MG63 (cell line): ENCODE data around the gene KLF7. TPM values are rescaled to one million over a fixed set of nuclear protein-coding genes. Genes with fewer than 3 reads are reported as not detected.

Source experiments
- DNase-seq: peaks from one replicate; pipeline ENCODE4 v3.0.0-alpha.2; 2020
- H3K27me3 ChIP-seq: fragments of 250-450 bp; sonication (Bioruptor Pico); 2 replicates; pipeline ENCODE4 v1.5.1; 2020; ENCODE audit warnings: mild to moderate bottlenecking, moderate library complexity
- H3K36me3 ChIP-seq: fragments of 250-450 bp; sonication (Bioruptor Pico); 2 replicates; pipeline ENCODE4 v1.5.1; 2020; ENCODE audit warnings: mild to moderate bottlenecking, moderate library complexity
- H3K4me3 ChIP-seq: fragments of 250-450 bp; sonication (Bioruptor Pico); 2 replicates; pipeline ENCODE4 v1.5.1; 2020; ENCODE audit warnings: mild to moderate bottlenecking, moderate library complexity
- H3K9me3 ChIP-seq: fragments of 250-450 bp; sonication (Bioruptor Pico); 2 replicates; pipeline ENCODE4 v1.5.1; 2020; ENCODE audit warnings: mild to moderate bottlenecking, moderate library complexity
- total RNA-seq: library from RNA; depleted of rRNA; stranded (reverse); fragments of >200 nt; shearing (Covaris generic); gene quantifications from 2 replicates; pipeline ENCODE4 v1.2.3, GENCODE V29; 2014; ENCODE audit warnings: low replicate concordance

Gene KLF7
- total RNA-seq, 1 experiment from 2014 or later = 7.2 TPM

DNA sequence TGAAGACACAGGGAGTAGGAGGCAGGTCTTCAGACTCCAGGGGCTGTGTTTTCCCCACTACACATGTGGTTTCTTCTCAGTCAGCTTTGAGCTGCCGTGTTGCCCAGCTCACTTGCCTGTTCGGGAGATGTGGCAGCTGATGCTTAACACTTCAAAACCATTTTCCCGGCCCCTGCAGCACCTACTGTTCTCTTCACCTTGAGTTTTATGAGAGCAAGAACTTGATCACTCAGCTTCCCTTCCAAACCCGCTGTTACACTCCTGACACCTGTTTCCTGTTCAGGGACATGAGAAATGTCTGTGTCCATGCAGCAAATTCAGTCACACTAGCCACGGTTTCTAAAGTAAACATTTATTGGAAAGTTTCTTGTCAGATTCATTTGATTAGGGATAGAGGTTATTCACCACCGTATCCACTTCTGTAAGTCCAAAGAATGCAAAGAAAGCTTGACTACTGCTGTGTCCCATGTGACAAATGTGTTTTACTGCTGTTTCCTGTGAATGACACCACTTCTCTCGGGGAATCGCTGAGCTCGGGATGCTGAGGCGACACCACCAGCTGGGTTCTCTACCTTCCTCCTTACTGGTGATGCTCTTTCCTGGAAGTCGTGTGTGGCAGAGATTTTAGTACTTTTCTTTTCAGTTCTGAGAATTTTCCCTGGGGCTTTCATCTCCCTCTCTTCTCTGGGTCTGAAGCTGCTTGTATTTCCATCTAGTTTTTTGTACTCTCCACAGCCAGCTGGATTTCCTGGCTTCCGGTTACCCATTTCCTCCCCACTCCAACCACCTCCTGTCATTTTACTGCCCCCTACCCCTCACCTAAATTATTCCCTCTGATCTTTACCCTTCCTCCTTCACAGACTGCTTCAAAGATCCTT is 91.7 kb downstream of the KLF7 start:
- Histone ChIP-seq H3K36me3 (no peaks in the 10 kb centered on the region; the same call in 1 of the 2 replicates), H3K4me3 (no peak overlapping the region), H3K27me3 (no peaks in the 10 kb centered on the region), H3K9me3 (no peaks in the 10 kb centered on the region)
- no peak for DNase-seq

DNA sequence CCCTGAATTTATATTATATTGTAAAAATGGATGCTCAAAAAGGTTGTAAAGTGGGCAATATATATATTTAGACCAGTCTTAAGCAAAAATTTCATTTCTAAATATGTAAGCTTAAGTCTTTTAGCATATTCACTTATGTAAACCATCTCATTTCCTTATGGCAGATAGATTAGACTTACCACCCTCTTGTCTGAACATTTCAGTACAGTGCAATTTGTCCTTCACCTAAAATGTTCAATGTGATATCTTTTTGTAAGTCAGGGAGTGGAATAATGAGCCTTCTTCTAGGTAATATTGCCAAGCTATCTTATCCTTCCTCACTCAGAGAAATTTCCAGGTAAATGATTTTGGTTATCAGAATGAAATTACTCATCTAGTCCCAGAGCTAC is 92.3 kb downstream of the KLF7 start:
- Histone ChIP-seq H3K9me3 (no peaks in the 10 kb centered on the region), H3K36me3 (no peaks in the 10 kb centered on the region), H3K27me3 (no peaks in the 10 kb centered on the region), H3K4me3 (no peak overlapping the region)
- no peak for DNase-seq

DNA sequence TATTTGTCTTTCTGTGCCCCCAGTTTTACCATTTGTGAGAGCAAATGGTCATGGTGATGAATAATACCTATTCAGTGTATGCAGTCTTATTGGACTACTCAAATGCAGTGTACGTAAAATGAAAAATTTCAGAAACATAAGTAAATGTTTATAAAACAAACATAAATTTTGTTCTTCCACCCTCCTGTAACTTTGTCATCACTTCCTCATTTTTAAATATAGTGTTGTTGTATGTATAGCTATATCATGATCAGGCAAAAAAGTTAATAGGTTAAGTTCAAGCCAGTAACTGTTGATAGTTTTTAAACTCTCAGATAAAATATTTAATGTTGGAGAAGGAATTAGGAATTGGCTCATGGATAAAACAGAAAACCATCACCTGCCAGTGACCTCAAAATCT is 93.2 kb downstream of the KLF7 start:
- no peaks in the 10 kb centered on the region for H3K36me3 ChIP-seq
- DNase-seq = no peak
- no peaks in the 10 kb centered on the region for H3K27me3 ChIP-seq
- H3K4me3 ChIP-seq = no peak overlapping the region
- no peaks in the 10 kb centered on the region for H3K9me3 ChIP-seq

DNA sequence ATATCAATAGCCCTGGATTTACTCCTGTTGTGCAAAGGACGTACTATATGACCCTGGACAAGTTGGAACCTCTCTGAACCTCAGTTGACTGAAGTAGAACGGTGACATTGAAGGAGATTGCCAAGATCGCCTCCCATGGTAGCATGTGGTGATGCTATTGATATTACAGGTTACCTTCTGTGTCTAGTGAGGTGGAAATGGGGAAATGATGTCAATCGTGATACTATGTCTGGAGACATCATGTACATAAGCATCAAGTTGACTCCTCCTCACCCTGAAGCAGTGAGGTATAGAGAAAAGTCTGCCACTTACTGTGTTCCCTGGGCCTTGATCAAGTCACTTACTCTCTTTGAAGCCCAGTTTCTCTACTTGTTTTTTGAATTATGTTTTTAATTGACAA is 93.9 kb downstream of the KLF7 start:
- DNase-seq = no peak
- Histone ChIP-seq H3K9me3 (no peaks in the 10 kb centered on the region), H3K4me3 (no peak overlapping the region), H3K27me3 (no peaks in the 10 kb centered on the region), H3K36me3 (no peaks in the 10 kb centered on the region)

DNA sequence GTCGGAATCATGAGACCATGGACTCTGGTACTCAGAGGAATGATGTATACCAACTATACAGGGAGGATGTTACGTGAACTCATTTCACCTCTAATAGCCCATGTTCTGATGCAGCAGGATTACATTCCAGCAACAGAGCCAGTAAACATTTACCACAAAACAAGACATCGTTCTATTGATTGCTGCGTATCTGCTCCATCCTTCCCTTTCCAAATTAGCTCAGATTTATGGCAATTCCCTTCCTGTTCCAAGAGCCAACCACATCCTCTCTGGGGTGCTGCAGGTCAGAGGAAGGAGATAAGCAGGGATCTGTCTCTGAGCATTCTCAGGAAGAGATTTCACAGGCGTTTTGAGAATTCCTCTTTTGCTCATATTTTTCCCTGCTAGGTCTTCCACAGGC is 98.3 kb downstream of the KLF7 start:
- Histone ChIP-seq H3K27me3 (no peaks in the 10 kb centered on the region), H3K4me3 (no peak overlapping the region), H3K36me3 (no peaks in the 10 kb centered on the region), H3K9me3 (no peaks in the 10 kb centered on the region)
- DNase-seq = no peak

DNA sequence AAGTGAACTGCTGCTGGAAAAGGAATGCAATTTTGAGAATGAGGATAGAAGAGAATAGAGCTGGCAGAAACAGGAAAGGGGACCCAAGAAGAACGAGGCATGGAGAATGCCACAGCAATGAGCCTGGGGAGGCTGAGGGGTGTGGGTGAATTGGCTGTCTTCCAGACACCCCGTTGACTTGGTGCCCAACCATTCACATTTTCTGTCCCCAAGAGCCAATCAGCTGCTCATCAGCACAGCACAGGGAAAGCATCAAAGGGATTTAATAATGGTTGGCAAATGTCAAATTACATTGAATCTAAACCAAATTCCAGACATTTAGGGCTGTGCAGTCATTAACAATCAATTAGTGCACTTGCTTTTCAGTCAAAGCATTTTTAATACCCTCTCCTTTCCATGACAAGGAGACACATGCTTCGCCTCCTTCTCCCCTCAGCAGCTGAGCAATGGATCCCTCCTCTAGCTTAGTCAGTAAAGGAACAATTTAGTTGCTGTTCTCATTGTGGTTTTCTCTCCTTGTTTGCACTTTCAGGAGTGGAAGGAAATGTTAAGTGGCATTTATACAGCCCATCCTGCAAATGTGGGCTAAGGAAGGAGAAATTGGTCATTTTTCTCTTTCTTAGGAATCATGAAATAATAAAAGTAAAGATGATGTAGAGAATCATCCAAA is 98.8 kb downstream of the KLF7 start:
- H3K36me3 ChIP-seq = no peaks in the 10 kb centered on the region
- no peaks in the 10 kb centered on the region for H3K9me3 ChIP-seq
- no peaks in the 10 kb centered on the region for H3K27me3 ChIP-seq
- no peak overlapping the region for H3K4me3 ChIP-seq
- no peak for DNase-seq

DNA sequence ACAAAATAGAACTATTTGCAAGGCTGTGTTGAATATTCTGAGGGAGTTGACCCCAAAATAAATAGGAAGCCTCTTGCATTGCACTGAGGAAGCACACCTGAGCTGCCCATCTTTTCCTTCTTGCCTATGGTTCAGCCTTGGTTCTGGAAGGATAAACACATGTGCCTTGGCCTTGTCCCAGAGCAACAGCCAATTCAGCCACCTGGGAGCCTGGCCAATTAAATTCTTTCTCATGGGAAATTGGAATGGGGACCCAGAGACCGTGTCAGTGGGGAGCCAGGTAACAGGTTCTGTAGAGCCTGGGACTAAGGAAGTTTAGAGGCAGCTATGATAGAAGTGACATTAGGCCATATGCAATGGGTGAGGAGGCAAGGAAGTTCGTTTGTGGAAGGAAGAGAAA is 99.6 kb downstream of the KLF7 start:
- Histone ChIP-seq H3K9me3 (no peaks in the 10 kb centered on the region), H3K36me3 (no peaks in the 10 kb centered on the region), H3K4me3 (no peak overlapping the region), H3K27me3 (no peaks in the 10 kb centered on the region)
- no peak for DNase-seq

DNA sequence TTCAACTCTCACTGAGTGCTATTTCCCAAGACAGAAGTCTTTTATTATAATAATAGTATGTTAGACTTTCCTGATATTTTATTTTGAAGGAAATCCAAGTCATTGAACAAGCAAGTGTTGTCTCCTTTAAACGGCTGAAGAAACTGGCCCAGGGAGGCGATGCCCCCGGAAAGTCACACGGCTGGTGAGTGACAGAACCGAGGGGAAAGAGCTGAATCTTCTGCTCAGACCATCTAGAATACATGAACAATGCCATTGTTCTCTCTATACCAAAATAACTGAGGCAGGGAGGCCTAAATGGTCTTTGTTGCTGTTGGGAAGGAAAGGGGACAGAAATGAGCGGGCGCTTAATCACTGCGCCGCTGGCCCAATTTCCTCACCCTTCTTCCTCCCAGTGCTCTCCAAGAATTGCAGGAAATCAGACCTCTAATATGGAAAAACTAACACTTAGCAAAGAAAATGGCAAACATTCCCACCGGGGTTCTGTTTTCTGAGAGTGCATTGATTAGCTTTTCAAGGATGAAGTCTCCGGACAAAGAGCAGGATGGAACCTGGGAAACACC is 101.5 kb downstream of the KLF7 start:
- no peaks in the 10 kb centered on the region for H3K9me3 ChIP-seq
- DNase-seq = no peak
- no peak overlapping the region for H3K4me3 ChIP-seq
- H3K27me3 ChIP-seq = no peaks in the 10 kb centered on the region
- H3K36me3 ChIP-seq = no peaks in the 10 kb centered on the region

DNA sequence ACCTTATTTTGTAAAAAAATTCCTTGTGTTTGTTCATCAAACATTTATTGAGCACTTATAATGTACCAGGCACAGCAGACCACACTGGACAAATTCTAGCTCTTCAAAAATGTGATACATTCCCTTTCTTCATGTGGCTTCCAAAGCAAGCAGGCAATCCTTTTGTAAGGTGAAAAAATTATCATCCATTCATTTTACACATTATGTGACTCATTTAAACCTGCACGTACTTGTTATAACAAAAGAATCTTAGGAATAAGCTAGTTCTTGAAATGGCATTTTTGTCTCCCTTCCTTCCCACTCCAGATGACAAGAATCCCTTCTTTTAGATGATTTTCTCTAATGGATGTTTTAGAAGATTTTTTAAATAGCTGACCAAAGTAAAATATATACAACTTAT is 104.6 kb downstream of the KLF7 start:
- Histone ChIP-seq H3K36me3 (no peaks in the 10 kb centered on the region), H3K27me3 (no peaks in the 10 kb centered on the region), H3K9me3 (no peaks in the 10 kb centered on the region), H3K4me3 (no peak overlapping the region)
- no peak for DNase-seq

DNA sequence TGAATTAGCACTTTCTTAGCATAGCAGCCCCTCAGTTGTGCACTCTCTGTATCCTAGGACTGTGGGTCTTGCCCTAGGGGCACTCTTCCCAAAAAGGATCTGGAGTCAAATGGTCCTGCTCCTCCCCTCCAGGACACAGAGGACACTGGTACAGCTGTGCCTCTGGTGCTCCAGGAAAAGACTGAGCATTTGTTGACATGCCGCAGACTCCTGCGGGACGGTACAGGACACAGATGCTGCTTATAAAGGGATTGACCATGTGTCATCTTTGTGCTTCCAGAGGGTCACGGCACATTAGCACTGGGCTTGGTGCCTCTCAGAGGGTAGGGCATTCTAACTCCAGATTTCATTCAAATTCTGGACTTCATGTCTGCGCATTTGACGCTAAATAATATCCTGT is 110.5 kb downstream of the KLF7 start:
- Histone ChIP-seq H3K9me3 (no peaks in the 10 kb centered on the region), H3K36me3 (no peaks in the 10 kb centered on the region), H3K4me3 (no peak overlapping the region), H3K27me3 (no peaks in the 10 kb centered on the region)
- DNase-seq = no peak

DNA sequence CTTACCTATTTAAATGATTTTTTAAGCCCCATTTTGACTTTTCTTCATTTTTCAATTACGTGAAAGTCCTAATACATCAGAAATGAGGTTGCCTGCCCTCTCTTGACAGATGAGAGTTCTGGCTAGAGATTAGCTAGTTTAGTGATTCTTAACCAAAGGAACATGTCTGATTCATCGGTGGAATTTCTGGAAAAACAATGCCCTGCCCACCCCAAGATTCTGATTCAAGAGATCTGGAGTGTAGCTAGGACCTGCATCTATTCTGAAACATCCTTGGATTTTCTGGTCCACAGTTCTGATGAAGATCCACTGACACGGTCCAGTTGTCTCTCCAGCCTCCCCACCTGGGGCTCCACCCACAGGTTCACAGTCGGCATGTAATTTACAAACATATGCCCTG is 111.2 kb downstream of the KLF7 start:
- no peak overlapping the region for H3K4me3 ChIP-seq
- DNase-seq = no peak
- H3K27me3 ChIP-seq = no peaks in the 10 kb centered on the region
- no peaks in the 10 kb centered on the region for H3K36me3 ChIP-seq
- H3K9me3 ChIP-seq = no peaks in the 10 kb centered on the region

DNA sequence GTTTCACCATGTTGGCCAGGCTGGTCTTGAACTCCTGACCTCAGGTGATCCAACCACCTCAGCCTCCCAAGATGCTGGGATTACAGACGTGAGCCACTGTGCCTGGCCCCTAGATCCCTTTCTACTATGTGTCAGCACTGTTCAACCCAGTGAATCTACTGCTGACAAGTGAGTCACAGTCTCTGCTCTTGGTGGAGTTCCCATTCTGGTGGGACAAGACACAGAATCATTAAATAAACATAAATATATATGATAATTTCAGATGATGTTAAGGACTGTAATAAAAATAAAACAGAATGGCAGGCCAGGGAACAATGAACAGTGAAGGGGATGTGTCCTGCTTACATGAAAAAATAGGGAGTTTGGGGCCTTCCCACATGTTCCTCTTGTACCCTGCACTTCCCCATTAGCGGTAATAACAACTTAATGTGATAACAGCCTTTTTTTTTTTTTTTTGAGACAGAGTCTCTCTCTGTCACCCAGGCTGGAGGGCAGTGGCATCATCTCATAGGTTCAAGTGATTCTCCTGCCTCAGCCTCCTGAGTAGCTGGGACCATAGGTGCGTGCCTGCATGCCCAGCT is 114.3 kb downstream of the KLF7 start:
- DNase-seq = peak; percentile 49
- H3K4me3 ChIP-seq = no peak overlapping the region
- no peaks in the 10 kb centered on the region for H3K27me3 ChIP-seq
- no peaks in the 10 kb centered on the region for H3K36me3 ChIP-seq
- no peaks in the 10 kb centered on the region for H3K9me3 ChIP-seq

DNA sequence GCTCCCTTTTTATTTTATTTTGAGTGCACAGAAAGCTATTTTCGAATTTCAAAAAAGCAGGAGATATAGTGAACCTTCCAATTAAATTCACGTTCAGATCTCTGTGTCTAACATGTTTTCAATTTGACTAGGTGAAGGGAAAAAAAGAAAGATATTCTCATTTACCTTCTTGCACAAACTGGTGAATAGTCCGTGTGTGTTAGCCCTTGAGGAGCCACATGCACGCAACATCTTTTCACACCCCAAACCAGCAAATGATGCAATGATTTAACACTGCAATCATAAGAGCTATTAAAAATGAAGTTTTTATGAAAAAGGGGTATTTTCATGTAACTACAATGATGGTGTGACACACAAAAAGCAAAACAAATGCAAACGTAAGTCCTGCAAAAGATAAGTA is 116.6 kb downstream of the KLF7 start:
- DNase-seq = no peak
- H3K4me3 ChIP-seq = no peak overlapping the region
- no peaks in the 10 kb centered on the region for H3K27me3 ChIP-seq
- H3K36me3 ChIP-seq = no peaks in the 10 kb centered on the region
- no peaks in the 10 kb centered on the region for H3K9me3 ChIP-seq

DNA sequence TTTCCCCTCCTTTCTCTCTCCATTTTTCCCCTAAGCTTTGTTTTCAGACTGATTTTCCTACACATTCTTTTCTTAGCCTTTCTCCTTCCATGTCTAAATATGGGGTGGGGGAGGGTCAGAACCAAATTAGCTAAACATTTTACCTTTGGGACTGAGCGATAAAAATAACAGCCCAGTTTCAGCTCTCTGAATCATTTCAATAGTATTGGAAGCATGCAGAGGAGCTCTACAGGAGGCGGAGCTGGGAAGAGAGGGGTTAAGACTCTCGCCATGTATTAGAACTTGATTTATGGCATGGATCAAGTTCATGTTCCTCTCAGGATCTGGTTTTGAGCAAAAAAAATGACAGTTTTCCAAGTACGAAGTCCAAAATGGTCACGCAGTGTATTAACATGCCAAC is 117.3 kb downstream of the KLF7 start:
- Histone ChIP-seq H3K36me3 (no peaks in the 10 kb centered on the region), H3K4me3 (no peak overlapping the region), H3K27me3 (no peaks in the 10 kb centered on the region), H3K9me3 (no peaks in the 10 kb centered on the region)
- no peak for DNase-seq

DNA sequence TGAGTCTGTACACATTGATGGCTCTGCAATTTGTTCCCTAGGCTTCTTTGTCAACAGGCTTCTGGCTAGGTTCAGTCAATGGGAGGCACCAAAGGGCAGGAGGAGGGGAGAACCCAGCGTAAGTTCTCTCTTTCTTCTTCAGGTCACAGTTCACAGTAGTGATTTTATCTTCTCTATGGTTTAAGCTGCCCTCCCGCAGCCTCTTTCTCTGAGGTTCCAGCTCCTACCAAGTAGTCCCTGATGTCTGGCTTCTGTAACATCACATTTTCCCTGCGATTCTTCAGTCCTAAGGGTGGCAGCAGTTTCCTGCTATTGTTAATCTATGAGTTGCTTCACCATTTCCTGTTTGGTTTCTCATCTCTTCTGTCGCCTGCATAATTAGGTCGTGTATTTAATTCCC is 119.0 kb downstream of the KLF7 start:
- H3K27me3 ChIP-seq = no peaks in the 10 kb centered on the region
- DNase-seq = no peak
- no peak overlapping the region for H3K4me3 ChIP-seq
- no peaks in the 10 kb centered on the region for H3K36me3 ChIP-seq
- no peaks in the 10 kb centered on the region for H3K9me3 ChIP-seq

DNA sequence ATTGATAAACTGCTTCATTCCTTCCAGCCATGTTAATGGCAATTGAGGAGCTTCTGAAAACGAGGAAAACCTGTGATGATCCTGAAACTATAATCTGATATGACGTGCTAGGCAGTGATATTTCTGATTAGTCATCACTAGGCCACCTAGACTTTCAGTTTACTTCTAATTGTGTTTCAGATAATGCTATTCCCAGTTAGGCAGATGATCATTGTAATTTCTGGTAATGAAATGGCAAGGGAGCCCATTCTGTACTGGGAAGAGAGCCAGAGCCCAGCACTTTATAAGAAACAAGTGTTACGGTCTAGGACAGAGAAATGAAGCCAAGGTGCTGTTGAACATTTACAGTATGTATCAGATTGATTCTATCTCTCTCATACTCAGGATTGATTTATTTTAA is 120.2 kb downstream of the KLF7 start:
- Histone ChIP-seq H3K27me3 (no peaks in the 10 kb centered on the region), H3K9me3 (no peaks in the 10 kb centered on the region), H3K4me3 (no peak overlapping the region), H3K36me3 (no peaks in the 10 kb centered on the region)
- DNase-seq = no peak
